ENCODE measurements around the gene GHR.

GHR gene

DNA sequence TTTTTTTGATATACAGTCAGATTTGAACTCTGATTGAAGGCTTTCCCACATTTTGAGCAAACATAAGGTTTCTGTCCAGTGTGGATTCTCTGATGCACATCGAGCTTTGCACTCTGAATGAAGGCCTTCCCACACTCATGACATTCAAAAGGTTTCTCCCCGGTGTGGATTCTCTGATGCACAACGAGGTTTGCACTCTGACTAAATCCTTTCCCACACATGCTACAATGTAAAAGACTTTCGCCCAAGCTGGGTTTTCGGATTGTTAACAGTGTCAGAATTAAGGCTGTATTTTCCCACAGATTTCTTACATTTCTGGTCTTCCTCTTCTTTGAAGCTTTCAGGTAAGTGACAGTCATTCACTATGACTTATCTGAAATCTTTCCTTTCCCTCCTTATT, 44.3 kb downstream of the GHR start:
- no peak for DNase-seq

DNA sequence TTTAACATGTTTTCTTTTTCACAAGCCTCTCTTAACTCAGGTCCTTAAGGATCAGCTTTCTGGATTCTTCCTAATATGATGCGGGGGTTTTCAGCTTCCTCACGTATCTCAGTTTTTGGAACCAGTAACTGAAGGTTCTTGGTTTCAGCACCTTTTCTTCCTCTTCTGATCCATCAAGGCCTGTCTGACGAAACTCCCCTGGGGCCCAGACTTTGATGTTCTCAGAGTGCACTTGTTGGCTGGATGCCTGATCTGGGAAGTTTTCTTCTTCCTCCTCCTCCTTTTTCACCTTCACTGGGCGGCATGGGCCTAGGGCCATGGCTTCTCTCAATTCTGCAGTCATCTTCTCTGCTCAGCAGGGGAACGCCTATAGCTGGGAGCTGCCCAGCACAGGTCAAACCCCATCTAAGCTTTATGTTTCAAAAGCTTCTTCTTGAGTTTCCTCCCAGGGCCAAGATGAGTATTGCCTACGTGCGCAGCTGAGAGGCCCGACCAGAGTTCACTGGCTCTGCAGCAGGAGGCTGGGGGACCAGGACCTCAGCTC, 44.8 kb downstream of the GHR start:
- no peak for DNase-seq

DNA sequence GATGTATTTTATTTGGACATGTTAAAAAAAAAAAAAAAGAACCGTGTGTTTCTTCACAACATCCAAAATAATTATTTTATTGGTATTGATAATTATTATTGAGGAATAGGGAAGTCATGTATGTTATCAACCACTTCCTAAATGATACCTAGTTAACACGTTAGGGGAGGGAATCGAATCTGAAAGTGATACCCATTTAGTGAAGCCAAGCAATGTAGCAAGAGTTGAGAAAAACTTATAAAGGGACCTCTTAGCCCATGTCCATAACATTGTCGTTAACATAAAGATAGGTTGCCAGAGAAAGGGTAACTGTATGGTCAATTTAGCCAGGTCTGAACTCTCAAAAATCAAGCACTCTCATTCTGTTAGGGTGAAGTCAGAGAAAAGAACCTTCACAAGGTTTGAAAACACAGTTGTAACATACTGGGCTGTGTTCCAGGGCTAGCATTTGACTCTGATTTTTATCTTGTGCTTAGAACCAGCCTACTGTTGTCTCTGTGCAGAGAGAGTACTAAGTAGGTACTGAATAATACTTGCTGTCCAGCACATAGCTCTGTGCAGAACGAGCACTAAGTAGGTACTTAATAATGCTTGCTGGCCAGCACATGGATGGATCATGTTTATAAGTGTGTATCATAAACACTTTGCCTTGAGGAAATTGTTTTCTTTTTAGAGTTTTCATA, 60.4 kb downstream of the GHR start:
- no peak for DNase-seq

DNA sequence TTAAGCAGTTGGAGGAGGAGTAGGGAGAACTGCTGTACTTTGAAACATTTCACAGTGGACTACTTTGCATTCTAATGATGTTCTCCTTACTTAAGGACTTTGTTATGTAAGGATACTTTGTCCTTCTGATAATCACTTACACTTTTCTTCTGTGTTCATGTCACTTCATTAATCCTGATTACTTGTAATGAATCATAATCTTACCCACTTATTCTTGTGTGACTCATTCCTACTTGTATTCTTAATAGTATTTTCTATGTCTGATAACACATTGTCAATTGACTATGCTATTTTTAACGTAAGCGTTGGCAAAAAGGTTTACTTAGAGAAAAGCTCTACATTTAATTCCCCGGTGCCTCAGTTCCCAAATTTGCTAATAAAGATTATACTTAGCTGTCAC, 63.8 kb downstream of the GHR start:
- no peak for DNase-seq

DNA sequence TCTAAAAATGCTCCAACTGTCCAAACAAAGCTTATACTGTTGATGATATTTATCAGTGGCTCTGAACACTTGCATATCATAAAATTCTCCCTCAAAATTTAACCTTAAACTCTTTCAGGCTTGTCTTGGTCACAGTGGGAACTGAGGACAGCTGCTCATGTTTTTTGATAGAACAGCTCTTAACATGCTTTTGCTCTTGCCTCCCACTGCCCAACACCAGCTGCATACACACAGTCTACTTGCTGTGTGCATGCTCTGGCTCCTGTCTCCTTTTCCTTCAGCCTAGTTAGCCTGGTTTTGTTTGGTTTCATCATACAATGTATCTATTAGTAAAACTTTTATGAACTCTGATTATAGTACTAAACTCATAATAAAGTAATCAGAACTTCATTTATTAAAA, 64.6 kb downstream of the GHR start:
- DNase-seq = no peak

DNA sequence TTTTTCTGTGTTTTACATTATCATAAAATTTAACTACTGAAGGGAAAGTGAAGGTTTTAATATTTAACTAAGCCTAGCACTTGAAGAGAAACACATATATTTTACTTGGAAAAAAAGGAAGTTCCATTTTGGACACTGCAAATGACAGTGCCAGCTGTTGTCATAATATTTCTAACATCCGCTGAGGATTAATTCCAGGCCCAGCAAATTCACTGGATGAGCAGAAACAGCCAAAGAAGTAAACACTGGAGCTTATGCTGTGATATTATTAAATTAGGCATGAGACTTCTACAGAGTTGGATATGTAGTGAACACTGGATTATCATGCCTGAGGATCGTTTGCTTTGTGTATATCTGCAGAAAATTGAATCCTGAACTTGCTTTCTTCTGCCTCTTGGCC, 67.6 kb downstream of the GHR start:
- no peak for DNase-seq

DNA sequence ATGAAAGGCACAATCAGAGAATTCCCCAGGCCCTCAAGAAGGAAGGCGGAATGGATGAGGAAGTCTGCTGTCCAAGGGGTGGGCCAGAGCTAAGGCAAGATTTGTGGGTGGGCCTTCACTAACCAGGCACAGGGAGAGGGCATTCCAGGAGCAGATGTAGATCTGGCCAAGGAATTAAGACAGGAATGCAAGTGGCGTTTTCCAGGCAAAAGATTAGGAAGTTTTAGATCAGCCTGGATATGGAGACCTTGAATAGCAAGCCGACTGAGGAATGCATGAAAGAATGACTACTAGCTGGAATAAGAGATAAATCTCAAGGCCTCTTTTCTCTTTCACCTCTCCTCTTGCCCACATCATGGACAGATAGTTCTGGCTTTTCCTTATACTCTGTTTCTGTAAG, 68.5 kb downstream of the GHR start:
- no peak for DNase-seq

DNA sequence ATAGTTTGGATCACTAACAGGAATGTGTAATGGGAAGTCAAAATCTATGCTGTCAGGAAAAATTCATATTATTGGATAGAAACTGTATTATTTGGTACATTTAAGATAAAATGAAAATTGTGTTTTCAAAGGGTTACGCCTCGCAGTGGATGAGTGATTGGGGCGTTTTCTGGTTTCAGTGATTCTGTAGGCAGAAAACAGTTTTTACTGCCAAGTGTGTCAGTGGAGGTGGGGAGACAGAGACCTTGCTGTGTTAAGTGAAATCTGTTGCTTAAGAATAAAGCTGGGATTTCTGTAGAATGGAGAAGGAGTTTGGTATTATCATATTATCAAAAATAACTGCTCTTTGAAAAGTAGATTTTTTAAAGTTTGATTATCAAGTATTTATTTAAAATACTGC, 69.7 kb downstream of the GHR start:
- DNase-seq = no peak

DNA sequence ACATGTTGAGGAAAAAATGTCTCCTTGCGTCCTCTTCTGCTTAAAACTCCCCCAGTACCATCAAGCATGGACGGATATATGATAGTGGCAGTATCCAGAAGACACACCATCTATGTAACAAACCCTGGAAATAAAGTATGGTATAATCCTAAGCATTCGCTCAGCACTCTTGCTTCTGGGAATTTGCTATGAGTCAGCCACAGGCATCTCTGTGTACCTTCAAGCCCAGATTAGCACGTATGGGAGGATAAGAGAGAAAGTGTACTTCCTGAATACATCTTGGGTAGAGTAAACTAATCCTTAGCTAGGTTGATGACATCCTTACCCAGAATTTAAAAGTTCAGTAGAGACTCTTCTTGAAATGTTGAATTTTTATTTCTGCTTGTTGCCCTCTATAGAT, 71.2 kb downstream of the GHR start:
- DNase-seq = no peak

DNA sequence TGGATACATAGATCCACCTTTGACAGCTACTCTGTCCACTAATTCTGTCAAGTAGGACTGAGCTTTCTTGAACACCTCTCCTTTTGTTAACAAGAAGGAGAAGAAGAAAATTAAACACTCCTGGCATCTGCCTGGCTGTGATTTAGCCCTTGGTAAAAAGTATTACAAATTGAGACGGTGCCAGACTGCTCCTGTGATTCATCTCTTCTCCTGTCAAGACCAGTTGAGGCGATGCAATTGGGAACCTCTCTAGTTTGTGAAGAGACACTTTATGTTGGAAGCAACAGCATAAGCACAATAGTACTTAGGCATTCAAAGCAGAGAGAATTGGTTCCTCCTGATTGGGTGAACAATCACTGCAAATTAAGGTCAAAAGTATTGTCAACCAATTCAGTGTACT, 72.7 kb downstream of the GHR start:
- no peak for DNase-seq

DNA sequence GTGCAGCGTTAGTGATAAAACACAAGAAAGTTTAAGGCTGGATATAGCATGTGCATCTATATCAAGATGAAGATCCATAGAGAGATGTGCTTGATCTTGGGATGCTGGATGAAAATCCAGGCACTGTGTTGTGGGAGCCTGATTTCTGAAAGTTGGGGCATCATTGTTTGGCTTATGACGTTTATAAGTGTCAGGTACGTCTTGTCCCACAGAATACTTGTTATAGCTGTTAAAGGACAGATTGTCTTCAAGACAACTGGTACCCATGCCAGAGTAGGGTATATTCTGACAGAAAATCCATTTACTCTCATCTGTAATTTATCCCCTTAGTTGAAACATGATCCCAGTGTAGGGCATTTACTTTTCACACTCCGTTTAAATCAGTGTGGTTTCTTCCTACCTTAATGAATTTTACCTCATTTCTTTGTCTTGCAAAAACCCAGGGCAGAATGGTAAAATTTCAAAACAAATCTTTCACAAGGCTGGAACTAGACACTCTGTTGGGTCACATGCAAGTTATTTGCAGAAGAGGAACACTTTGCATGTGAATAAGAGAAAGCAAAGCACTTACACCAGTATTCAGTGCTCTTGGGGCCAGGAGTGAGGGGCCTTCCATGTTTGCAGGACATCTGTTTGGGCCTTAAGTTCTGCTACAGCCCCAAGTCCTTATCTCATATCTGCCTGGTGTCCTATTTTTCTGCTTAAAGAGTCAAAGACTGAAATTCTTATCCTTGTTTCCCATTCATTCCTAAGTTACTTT, 73.3 kb downstream of the GHR start:
- DNase-seq = no peak

DNA sequence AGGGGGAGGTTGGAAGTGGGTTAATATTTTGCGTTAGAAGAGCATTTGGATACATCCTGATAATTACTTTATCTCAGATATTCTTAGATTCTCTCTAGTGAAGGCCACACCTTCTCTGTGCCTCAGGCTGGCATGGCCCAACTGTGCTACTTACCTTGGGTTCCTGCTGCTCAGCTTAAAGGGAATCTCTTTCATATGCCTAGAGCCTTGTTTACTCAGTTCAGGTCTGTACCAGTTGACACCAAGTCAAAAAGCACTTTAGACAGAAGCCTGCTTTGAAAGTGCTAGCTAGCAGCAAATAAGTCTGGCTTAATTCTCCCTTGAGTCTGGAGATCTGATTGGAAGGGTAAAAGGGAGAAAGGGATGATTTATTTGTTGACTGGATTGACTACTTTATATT, 74.8 kb downstream of the GHR start:
- DNase-seq = no peak

DNA sequence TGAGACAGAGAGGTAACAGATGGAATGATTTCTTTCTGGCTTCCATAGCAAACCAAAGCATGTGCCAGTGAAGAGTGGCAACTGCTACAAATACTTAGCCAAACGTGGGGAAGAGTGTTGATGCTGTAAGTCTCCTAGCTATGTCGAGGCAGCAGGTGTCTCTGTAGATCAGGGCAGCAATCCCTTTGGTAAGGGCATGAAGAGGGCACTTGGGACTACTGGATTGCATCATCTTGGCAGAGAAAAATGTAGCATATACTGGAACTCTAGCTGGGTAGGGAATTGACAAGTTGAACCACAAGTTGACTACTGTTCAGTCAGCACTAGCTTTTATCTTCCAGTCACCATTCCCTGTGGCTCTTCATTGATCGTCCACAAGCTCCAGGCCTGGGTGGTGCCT, 75.8 kb downstream of the GHR start:
- DNase-seq = no peak

DNA sequence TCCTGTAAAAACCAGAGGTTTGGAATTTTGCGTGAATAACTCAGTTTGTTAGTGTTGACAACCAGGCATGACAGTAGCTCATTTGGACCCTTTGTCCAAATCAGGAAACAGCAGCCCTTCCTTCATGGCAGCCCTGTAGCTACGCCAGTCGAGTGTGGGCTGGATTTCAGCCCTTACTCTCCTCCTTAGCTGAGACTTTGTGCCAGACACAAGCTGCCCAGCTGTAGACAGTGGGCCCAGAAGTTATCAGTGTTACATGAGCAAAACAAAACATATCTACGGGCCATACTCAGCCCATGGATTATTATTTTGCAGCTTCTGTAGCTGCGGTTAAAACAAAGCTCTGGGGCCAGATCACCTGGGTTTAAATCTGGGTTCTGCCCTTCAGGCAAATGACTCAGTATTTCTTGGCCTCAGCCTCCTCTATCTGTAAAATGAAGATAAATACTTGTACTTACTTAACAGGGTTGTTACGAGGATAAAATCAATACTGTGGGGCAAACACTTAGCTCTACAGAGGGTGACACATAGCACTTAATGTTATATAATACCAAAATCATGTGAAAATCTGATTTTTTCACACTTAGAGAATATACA, 76.9 kb downstream of the GHR start:
- DNase-seq = no peak

DNA sequence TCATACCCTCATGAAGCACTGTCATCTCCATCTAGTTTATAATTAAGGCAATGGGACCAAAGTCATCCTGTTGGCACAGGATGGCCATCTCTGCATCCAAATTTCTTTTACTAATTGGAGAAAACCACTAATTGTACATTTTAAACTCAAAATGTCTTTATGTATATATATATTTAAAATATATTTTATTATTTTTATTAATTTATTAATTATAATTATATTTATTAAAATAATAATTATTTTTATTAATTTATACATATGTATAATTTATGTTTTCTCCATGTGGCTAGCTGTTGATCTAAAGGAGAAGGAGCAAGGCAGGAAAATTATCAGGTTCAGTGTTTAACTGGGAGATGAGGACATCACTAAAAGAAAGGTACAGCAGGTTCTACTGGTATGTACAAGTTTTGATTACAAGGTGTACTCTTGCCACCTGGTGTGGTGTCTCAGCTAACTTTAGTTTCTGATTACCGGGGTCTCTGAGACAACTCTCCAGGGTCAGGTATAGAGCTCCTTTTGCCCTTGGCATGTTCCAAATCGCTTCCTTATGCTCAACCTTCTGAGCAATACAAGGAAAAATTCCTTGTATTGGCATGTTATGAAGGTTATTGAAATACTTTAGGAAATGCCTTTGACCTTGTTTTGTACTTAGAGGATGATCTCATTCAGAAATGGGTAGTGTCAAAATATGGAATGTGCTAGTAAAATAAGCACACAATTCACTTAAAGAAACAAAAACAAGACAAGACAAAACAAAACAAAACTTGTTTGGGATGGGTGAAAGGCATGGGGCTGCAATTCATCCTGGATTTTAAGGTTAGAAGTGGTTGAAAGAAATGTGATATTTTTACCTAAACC, 79.6 kb downstream of the GHR start:
- no peak for DNase-seq

DNA sequence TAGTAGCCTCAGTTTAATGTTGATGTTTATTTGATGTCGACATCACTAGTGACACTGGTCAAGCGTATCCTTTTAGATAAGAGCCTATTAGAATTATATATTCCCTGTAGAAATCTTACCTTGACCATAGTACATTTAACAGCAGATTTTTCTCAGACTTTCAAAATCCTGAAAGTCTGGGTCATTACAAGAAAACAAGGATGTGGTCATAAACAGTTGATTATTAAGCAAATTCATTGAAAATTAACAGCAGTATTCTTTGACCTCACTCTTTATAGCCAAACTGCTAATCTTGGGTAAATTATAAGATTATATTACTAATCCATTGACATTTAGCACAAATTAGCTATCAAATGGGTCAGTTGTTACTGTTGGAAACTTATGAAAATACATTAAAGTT, 83.4 kb downstream of the GHR start:
- no peak for DNase-seq

DNA sequence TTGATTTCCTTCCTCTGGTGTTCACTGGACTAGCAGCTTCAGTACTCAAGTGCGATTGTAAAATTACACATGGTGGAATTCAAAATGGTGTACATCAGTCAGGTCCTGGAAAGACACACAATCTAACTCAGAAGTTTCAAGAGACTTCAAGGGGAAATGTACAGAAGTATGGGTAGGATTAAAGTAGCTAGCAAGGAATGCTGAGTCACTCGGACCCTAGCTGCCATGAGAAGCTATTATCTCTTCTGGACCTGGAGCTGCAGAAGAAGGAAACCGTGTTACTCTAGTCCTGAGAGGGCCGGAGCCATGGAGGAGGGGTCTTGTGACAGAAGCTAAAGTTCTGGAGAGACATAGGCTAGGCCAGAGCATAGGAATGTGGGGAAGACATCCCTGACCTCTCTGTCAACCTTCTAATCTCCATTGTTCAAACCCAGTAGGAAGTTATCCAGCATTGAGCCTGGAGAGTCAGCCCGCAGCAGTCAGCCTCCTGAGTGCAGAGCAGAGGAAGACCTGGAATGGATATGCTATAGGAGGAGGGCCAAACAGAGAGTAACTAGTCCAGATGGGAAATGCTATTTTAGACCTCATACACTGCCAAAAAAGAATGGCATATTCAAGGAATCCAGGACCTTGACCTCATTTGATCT, 84.3 kb downstream of the GHR start:
- DNase-seq = no peak

DNA sequence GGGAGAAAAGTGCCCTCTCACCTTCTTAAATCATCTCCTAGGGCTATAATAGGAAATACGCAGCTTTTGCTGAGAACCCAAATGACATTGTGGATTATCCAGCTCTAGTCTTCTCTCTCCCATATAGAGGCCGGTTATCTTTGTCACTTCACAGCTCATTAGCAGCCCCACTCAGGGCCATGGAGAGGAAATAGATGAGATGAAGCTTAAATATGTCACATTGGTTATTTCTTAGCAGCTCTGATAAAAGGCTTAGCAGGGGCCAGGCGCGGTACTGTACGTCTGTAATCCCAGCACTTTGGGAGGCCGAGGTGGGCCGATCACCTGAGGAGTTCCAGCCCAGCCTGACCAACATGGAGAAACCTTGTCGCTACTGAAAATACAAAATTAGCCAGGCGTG, 90.0 kb downstream of the GHR start:
- no peak for DNase-seq

DNA sequence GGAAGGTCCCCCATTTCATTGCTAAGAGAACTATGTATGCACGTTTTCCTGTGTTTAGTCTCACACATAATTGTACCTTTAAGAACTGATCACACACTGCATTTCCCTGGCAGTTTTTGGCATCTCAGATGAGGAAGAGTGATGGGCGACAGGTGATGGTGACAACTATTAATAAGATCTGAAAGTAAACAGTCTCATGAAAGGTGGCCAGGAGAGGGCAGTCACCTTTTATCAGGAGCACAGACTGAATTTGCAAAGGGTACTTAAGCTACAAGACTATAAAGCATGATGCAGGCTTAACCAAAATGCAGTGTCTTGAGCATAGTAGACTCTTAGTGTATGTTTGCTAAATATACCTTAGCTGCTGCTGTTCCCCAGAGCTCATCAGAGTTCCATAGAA, 91.5 kb downstream of the GHR start:
- DNase-seq = no peak

DNA sequence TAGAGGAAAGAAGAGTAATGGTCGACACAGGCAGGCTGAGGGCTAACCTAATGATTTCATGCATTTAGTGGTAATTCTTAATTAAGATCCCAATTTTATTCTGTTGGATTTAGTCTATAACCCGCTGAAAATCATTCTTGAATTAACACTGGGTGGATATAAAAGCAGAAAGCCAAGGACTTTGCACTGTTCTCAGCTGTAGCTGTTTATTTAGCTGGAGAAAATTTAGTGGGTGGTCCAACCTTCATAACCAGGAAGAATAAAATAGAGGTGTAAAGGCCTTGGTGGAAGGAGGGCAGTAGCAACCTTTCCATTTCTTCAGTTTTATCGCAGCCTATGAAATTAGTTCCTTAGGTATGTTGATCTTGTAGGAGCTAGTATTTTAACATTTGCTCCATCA, 92.3 kb downstream of the GHR start:
- DNase-seq = no peak

DNA sequence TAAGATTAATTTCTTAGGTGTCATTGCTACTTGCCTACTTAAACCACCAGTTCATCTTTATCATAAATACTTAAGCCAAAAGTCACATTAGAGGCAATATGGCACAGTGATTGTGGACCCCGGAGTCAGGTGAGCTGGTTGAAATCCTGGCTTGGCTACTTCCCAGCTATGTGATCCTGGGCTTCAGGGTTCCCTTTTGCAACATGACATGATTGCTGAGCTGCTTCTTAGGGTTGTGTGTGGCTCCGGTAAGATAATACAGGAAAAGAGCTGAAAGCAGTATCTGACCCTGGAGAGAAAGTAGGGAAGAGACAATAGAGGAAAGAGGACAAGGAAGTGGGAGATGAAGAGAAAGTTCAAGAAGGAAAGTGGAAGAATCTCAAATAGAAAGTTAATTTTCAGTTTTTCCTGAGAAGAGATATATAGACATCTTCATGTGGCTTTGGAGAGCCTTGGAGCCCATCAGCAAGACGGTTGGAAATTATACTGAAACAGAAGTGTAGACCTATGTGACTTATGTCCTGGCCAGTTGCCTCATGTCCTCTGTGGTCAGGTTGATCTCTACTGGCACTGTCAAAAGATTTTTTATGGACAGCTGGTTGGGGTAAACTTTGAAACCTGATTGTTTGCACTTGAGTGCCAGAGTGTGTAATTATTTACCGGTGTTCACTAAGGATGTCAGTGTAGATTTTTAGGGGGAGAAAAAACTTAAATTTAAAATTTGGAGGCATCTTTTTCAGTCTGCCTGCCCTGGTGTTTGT, 93.2 kb downstream of the GHR start:
- DNase-seq = no peak

DNA sequence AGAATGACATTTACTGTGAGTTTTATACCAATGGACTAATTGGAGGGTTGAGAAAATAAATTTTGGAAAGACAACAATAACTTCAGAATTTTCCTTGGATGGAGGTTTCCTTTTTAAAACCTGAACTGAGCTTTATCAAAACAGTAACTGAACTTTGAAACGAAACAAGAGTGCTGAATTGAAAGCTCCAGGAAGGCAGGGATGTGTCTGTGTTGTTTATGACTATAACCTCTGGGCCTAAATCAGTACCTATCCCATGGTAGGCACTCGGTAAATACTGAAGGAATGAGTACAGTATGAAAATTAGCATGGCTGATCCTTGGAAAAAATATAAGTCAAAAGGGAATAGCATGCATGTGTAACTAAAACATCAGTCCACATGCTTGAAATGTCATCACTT, 93.9 kb downstream of the GHR start:
- no peak for DNase-seq
